ENCODE results near the gene CD47.

CD47 gene

DNA sequence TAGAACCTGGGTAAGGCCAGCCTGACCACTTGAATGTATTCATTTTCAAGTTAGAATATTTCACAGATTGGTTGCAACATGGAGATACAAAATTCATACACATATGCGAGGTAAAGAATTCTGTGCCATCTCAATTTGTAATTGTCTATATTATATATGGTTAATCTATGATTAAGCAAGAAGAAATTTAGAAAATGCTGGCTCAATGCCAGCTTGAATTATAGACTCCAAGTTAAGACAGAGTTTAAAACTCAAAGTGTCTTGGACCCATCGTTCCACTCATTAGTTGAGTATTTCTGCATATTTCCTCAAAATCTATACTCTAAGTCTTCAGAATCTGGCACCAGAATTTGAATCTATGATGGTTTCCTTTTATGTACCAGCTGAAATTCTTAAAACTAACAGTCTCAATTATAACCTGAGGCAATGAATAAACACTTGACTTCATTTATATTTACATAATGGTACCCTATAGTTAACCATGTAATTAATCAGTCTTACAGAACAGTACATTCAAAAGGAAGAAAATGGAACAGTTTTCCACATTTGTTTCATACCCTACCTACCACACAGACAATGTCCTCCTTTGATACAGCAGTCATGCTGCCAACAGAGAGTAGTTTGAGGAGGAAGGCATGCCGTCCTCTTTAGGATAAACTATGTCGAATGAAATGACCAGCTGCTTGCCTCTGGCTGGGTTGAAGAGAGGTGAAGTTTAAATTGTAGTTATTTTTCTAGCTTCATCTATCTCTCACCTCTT lies 95.7 kb downstream of the CD47 start:
- DNase-seq (ENCODE audit: low read depth in 1 of 2, low spot score in 1 of 2), result no peak
- Histone ChIP-seq H3K4me3 (replicated peaks; ENCODE audit: insufficient read depth, low read length) (no peak overlapping the region), H3K27ac (replicated peaks) (no peak overlapping the region), H3K27me3 (ENCODE audit: insufficient read depth, poor library complexity, severe bottlenecking) (no peaks in the 10 kb centered on the region)
- TF ChIP-seq SPI1 (IDR thresholded peaks at IDR 0.05; ENCODE audit: borderline replicate concordance, low read depth) (no peak), POLR2AphosphoS5 (IDR thresholded peaks at IDR 0.05; ENCODE audit: low read depth) (no peak), GABPA (IDR thresholded peaks at IDR 0.05; ENCODE audit: low read depth) (no peak)
- TF ChIP-seq, protein P1, sequence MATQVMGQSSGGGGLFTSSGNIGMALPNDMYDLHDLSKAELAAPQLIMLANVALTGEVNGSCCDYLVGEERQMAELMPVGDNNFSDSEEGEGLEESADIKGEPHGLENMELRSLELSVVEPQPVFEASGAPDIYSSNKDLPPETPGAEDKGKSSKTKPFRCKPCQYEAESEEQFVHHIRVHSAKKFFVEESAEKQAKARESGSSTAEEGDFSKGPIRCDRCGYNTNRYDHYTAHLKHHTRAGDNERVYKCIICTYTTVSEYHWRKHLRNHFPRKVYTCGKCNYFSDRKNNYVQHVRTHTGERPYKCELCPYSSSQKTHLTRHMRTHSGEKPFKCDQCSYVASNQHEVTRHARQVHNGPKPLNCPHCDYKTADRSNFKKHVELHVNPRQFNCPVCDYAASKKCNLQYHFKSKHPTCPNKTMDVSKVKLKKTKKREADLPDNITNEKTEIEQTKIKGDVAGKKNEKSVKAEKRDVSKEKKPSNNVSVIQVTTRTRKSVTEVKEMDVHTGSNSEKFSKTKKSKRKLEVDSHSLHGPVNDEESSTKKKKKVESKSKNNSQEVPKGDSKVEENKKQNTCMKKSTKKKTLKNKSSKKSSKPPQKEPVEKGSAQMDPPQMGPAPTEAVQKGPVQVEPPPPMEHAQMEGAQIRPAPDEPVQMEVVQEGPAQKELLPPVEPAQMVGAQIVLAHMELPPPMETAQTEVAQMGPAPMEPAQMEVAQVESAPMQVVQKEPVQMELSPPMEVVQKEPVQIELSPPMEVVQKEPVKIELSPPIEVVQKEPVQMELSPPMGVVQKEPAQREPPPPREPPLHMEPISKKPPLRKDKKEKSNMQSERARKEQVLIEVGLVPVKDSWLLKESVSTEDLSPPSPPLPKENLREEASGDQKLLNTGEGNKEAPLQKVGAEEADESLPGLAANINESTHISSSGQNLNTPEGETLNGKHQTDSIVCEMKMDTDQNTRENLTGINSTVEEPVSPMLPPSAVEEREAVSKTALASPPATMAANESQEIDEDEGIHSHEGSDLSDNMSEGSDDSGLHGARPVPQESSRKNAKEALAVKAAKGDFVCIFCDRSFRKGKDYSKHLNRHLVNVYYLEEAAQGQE (IDR thresholded peaks at IDR 0.05; ENCODE audit: insufficient replicate concordance, low read depth), result no peak
- TF ChIP-seq, protein P2, sequence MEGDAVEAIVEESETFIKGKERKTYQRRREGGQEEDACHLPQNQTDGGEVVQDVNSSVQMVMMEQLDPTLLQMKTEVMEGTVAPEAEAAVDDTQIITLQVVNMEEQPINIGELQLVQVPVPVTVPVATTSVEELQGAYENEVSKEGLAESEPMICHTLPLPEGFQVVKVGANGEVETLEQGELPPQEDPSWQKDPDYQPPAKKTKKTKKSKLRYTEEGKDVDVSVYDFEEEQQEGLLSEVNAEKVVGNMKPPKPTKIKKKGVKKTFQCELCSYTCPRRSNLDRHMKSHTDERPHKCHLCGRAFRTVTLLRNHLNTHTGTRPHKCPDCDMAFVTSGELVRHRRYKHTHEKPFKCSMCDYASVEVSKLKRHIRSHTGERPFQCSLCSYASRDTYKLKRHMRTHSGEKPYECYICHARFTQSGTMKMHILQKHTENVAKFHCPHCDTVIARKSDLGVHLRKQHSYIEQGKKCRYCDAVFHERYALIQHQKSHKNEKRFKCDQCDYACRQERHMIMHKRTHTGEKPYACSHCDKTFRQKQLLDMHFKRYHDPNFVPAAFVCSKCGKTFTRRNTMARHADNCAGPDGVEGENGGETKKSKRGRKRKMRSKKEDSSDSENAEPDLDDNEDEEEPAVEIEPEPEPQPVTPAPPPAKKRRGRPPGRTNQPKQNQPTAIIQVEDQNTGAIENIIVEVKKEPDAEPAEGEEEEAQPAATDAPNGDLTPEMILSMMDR (IDR thresholded peaks at IDR 0.05; ENCODE audit: insufficient read depth, low read length), result no peak

DNA sequence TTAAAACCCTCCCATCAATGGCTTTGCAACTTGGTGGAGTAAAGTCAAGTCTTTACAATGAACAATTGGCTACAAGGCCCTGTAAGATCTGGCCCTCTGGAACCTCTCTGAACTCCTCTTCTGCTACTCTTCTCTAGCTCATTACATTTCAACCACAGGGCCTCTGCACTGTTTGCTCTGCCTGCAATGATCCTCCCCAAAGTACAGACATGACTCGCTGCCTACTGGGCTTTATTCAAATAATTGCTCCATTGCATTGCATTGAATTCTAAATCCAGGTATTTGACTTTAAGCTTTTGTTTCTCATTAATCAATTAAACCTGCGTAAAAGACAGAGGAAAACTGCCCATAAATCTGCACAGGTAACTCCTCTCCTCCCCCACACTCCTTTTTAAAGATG lies 96.7 kb downstream of the CD47 start:
- Histone ChIP-seq H3K27me3 (ENCODE audit: insufficient read depth, poor library complexity, severe bottlenecking) (no peaks in the 10 kb centered on the region), H3K27ac (replicated peaks) (no peak overlapping the region), H3K4me3 (replicated peaks; ENCODE audit: insufficient read depth, low read length) (no peak overlapping the region)
- TF ChIP-seq, protein P2 (IDR thresholded peaks at IDR 0.05; ENCODE audit: insufficient read depth, low read length), result no peak
- TF ChIP-seq GABPA (IDR thresholded peaks at IDR 0.05; ENCODE audit: low read depth) (no peak), POLR2AphosphoS5 (IDR thresholded peaks at IDR 0.05; ENCODE audit: low read depth) (no peak), SPI1 (IDR thresholded peaks at IDR 0.05; ENCODE audit: borderline replicate concordance, low read depth) (no peak)
- TF ChIP-seq, protein P1 (IDR thresholded peaks at IDR 0.05; ENCODE audit: insufficient replicate concordance, low read depth), result no peak
- DNase-seq (ENCODE audit: low read depth in 1 of 2, low spot score in 1 of 2), result no peak

DNA sequence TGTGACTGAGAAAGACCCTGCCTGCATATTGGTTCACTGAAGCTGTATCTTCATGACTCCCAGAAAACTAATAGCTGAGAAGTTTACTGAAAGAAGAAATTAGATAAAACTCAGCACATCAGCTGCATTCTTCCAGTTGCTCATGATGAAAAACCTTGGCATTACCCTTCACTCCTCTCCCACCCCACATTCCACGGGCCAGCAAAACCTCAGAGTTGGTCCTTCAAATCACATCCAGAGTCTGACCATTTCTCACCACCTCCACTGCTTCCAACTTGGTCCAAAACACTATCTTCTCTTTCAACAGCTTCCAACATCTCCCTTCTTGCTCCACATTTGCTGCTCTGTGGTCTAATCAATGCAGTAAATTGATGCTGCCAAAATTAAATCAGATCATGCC lies 97.1 kb downstream of the CD47 start:
- Histone ChIP-seq H3K4me3 (replicated peaks; ENCODE audit: insufficient read depth, low read length) (no peak overlapping the region), H3K27me3 (ENCODE audit: insufficient read depth, poor library complexity, severe bottlenecking) (no peaks in the 10 kb centered on the region), H3K27ac (replicated peaks) (no peak overlapping the region)
- DNase-seq (ENCODE audit: low read depth in 1 of 2, low spot score in 1 of 2), result no peak
- TF ChIP-seq, protein P1 (IDR thresholded peaks at IDR 0.05; ENCODE audit: insufficient replicate concordance, low read depth), result no peak
- TF ChIP-seq SPI1 (IDR thresholded peaks at IDR 0.05; ENCODE audit: borderline replicate concordance, low read depth) (no peak), POLR2AphosphoS5 (IDR thresholded peaks at IDR 0.05; ENCODE audit: low read depth) (no peak), GABPA (IDR thresholded peaks at IDR 0.05; ENCODE audit: low read depth) (no peak)
- TF ChIP-seq, protein P2 (IDR thresholded peaks at IDR 0.05; ENCODE audit: insufficient read depth, low read length), result no peak

Measured in HL-60 (cell line).